ENCODE data around the gene ARHGAP31.

GRCh38 chr3:119292666-119293065, 1.5 kb upstream of the ARHGAP31 start:
- TF ChIP-seq EZH2 (IDR thresholded peaks at IDR 0.05; ENCODE audit: low read length, missing control alignments): no peak
- TF ChIP-seq, protein P1, sequence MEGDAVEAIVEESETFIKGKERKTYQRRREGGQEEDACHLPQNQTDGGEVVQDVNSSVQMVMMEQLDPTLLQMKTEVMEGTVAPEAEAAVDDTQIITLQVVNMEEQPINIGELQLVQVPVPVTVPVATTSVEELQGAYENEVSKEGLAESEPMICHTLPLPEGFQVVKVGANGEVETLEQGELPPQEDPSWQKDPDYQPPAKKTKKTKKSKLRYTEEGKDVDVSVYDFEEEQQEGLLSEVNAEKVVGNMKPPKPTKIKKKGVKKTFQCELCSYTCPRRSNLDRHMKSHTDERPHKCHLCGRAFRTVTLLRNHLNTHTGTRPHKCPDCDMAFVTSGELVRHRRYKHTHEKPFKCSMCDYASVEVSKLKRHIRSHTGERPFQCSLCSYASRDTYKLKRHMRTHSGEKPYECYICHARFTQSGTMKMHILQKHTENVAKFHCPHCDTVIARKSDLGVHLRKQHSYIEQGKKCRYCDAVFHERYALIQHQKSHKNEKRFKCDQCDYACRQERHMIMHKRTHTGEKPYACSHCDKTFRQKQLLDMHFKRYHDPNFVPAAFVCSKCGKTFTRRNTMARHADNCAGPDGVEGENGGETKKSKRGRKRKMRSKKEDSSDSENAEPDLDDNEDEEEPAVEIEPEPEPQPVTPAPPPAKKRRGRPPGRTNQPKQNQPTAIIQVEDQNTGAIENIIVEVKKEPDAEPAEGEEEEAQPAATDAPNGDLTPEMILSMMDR (conservative IDR thresholded peaks at IDR 0.05 in 1 of 2, IDR thresholded peaks at IDR 0.05 in 1 of 2; ENCODE audit: low read depth in 1 of 2, low read length in 2 of 2): no peak
